BJ (cell line): Measurements from ENCODE around the gene AKNA. TPM values are rescaled to one million over a fixed set of nuclear protein-coding genes. Genes with fewer than 3 reads are reported as not detected.

Experiments
- CTCF ChIA-PET: fragments of 350-600 bp; formaldehyde crosslinking; extraction: SDS; loops from one replicate; lab custom pipeline; 2021; ENCODE audit warnings: antibody characterized with exemption, inconsistent platforms; lab: Yijun Ruan, JAX
- POLR2A ChIA-PET: fragments of 300-600 bp; sonication (Branson Sonifier 250); formaldehyde crosslinking; extraction: SDS; loops from one replicate; lab custom pipeline; 2021; ENCODE audit warnings: antibody characterized with exemption; lab: Charles Lee
- DNase-seq: peaks from one replicate; pipeline ENCODE4 v3.0.0-alpha.2; 2011; ENCODE audit warnings: low read depth
- H3K27me3 ChIP-seq: 2 replicates; pipeline ENCODE4 v1.6.0; 2011; ENCODE audit warnings: low read length; ENCODE audit not compliant: control insufficient read depth, insufficient read depth
- H3K36me3 ChIP-seq: 2 replicates; pipeline ENCODE4 v1.5.1; 2011; ENCODE audit warnings: low read length; ENCODE audit not compliant: control insufficient read depth, insufficient read depth
- H3K4me3 ChIP-seq: 2 replicates; pipeline ENCODE4 v1.5.1; 2011; ENCODE audit warnings: low read depth, mild to moderate bottlenecking, control low read depth, low read length
- CTCF ChIP-seq: IDR thresholded peaks from 2 replicates; pipeline ENCODE4 v1.5.1; 2011; ENCODE audit warnings: low read depth, mild to moderate bottlenecking, control low read depth, inconsistent platforms, low read length, moderate library complexity; ENCODE audit not compliant: insufficient read depth
- polyA plus RNA-seq: library from polyadenylated mRNA; depleted of rRNA; stranded (reverse); fragments of >200 nt; gene quantifications from 2 replicates; pipeline ENCODE4 v1.2.3, GENCODE V29; 2011

The AKNA gene
- polyA plus RNA-seq, 1 experiment, result 11.8 TPM

GRCh38 chr9:114376586-114377445, 11.0 kb downstream of the AKNA start:
- H3K36me3 ChIP-seq, result peaks cover 32% of the 10 kb centered on the region
- no peak for TF ChIP-seq CTCF
- CTCF ChIA-PET, result no interaction called here
- no peak overlapping the region for H3K4me3 ChIP-seq
- H3K27me3 ChIP-seq, result no peaks in the 10 kb centered on the region
- DNase-seq, result no peak
- POLR2A ChIA-PET, result no interaction called here

- ChIA-PET CTCF (no interaction called here), POLR2A (no interaction called here)
- Histone ChIP-seq H3K4me3 (no peak overlapping the region), H3K27me3 (no peaks in the 10 kb centered on the region), H3K36me3 (peaks cover 28% of the 10 kb centered on the region)
- DNase-seq, result no peak
- no peak for TF ChIP-seq CTCF
These were observed 12.2 kb downstream of the AKNA start for GRCh38 chr9:114375386-114376175.

DNA sequence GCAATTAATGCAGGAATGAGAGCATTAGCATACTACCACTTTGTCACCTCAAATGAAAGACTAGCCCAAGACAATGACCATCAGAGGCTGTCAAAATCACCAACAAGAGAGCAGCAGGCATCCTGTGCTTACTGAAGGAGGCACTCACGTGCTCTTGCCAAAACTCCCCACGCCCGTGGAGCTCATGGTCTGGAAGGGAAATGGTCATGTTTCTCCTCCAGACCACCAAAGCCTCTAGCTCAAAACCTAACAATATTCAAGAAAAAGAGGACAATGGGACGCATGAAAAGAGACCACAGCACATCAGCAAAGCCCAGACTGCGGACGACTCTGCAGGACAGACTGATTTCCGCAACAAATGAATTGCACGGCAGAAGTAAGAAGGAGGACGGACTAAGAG, 12.8 kb downstream of the AKNA start:
- POLR2A ChIA-PET, result no interaction called here
- H3K36me3 ChIP-seq, result peaks cover 28% of the 10 kb centered on the region
- CTCF ChIA-PET, result no interaction called here
- DNase-seq, result no peak
- H3K4me3 ChIP-seq, result no peak overlapping the region
- H3K27me3 ChIP-seq, result no peaks in the 10 kb centered on the region
- no peak for TF ChIP-seq CTCF

- DNase-seq, result no peak
- POLR2A ChIA-PET, result no interaction called here
- CTCF ChIA-PET, result no interaction called here
These were observed 13.6 kb downstream of the AKNA start for GRCh38 chr9:114373960-114374730.

More at GRCh38 chr9:114373960-114374730, 13.6 kb downstream of the AKNA start:
- Histone ChIP-seq H3K36me3 (peaks cover 26% of the 10 kb centered on the region), H3K27me3 (no peaks in the 10 kb centered on the region), H3K4me3 (no peak overlapping the region)
- TF ChIP-seq CTCF, result no peak
